NCI-H82 (cell line): Measurements from ENCODE around the gene DENND1A.

Source experiments
- DNase-seq: peaks from one replicate; lab custom pipeline; 2025; lab: John Stamatoyannopoulos, UW

The DENND1A gene

DNA sequence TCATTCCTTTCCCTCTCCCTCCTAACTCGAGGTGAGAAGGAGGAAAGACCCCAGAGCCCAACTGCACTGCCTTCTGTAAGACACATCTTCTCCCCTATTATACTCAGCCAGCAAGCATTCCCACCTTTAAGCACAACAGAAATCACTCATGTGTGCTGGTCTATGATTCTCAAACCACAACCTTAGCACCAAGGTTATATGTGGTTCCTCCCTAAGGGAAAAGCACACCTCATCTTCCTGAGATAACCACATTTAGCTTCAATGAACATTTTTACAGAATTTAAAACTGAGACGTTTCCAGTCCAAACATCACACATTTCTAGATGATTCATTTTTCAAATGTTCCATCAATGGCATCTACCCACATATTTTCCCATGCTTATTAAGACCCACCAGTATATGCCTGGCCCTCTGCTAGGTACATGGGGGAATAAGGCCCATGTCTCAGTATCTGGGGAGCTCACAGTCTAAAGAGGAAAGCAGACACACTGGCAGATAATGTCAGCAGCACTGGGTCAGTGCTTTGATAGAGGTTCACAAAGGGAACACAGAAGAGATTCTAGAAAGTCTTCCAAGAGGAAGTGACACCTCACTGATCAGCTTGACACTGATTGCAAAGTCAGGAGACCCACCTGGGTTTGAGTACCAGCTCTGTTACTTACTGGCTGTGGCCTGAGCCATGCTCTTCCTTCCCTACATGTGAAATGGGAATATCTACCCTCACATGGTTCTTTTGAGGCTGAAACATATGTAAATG, 245.4 kb downstream of the DENND1A start:
- no peak for DNase-seq

DNA sequence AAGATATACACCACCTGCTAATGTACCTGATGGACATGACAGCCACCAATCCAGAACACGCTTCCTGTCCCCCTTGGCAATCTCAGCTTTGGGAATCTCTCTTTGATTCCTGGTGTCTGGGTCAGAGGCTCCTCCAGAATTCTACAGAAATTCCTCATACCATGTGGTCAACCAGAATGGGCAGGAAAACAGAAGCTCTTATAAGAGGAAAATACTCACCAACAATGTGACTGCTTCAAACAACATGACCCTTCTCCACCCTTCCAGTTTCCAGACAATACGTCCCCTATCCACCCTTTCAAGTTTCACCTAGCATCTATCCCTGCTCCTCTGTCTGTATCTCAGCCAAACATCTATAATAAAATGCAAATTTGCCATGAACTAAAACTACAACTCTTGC, 247.2 kb downstream of the DENND1A start:
- no peak for DNase-seq

DNA sequence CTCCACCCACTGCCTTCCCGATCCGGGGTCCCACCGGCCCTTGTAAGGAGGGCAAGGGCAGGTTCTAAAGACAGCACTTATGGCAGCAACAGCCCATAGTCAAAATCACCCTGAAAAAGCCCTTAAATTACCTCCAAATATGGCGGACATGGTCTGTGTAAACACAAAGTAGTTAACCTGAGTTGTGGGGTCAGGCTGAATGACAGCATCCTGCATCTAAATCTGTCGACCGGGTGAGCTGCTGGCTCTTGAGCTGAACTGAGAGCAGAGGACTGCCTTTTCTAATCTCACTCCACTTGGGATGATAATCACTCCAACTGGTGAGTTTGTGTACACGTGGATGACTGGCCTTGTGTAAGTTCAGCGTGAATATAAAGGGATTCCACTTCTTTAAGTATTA, 249.6 kb downstream of the DENND1A start:
- DNase-seq: no peak

DNA sequence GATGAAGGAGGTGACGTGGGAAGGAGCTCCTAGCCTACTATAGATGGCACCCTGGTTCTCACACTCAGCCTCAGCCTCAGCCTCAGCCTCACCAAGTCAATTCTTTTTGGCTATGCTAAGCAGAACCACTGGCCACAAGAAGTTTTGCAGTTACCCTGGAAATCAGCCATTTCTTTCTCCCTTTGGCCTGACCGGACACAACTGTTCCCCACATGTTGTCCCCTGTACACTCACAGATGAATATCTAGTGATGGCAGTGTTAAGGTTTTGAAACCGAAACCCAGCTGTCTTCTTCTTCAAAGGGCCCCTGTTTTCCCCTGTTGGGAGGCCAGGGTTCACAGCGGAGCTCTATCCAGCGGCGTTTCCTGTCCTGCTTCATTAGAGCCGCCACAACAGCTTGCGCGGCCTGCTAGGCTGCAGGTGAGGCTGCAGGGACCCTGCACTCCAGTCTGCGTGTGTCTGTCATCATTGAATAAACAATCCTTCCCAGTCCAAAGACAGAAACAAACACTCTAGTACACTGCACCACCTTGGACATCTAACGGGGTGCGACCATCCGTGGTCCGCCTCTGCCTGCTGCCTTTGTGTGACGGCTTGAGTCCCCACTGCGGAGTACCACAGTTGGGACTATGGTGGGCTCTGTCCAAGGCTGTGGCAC, 250.5 kb downstream of the DENND1A start:
- no peak for DNase-seq

DNA sequence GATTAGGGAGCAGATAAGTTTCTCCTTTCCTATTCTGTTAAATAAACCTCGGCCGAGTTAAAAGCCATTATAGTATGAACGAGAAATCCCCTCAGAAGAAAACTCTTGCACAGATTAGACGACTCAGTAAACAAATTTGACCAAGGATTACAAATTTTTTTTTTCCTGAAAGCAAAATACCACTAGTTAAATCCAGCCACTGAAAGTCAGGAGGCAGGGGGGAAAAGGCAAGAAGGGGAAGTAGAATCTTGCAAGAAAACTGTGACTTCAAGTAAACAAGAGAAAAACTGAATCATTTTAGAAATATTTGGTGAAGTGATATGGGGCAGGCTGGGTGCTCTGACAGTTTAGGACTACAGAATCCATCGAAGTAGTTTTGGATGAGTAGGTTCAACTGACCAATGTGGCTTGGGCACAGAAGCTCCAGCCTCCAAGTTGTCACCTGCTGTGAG, 251.0 kb downstream of the DENND1A start:
- no peak for DNase-seq

DNA sequence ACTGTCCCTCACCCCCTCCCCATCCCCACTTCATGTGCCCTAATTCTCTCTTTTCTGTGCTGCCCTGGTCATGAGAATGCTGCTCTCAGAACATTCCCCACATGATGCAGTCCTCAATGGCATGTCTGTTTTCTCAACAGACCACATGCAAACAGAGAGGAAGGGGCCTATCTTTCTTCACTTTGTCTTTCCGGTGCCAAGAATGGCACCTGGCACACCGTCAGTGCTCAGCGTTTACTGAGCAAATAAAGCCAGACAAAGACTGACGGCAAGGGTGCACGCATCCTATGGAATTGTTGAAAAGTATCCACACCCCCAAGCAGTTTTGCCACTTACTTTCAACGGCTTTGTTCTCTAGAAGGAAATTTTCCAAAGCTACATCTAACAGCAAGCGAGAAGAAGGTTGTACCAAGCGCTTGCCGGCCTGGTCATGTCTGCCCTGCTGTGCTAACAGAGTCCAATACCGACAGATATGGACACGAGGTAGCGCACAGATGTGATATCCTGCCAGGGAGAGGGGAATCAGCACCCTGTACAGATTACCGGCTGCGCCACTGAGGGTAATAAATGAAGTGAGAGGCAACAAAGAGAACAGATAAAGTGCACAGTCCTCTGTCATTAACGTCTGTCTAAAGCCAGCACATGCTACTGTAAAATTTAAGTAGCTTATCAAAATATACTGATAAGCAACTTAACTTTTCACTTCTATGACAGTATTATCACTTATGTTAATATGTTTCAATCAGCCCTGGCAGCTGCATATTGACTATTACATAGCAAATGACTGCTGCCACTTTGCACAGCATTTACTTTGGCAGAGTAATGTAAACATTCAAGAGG, 251.7 kb downstream of the DENND1A start:
- DNase-seq: peak; percentile 85

DNA sequence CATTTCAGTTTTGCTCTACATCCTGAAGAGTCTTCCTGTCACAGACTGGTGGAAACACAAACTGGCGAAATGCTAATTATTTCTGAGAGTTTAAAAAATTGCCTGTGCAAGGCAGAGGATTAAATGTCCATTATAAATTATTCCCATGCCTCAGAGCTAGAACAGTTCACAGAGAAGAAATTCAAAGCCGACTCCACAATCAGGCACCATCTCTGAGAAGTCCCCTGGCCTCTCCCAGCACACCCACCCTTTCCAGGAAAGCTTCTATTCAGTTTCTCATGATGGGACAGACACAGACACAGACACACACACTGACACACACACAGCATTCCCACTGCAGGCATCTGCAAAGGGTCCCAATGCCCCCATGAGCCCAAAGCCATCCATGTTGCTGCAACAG, 253.1 kb downstream of the DENND1A start:
- no peak for DNase-seq

DNA sequence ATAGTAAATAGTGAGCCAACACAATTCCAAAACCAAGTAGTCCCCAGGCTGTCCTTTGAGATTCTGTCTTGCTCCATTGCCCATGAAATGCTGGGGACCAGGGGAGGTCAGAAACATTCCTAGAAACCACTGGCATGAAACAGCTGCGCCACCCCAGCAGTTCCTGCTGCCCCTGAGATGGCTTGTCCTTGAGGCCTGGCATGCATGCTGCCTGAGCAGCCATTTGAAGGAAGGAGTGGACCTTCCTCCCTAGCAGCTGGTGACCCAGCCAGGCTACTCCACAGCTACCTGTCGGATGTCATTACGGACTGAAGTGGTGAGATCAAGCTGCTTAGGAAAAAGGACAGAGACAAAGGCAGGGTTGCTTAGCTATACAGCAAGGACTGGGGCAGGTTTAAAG, 260.6 kb downstream of the DENND1A start:
- DNase-seq: peak; percentile 20

DNA sequence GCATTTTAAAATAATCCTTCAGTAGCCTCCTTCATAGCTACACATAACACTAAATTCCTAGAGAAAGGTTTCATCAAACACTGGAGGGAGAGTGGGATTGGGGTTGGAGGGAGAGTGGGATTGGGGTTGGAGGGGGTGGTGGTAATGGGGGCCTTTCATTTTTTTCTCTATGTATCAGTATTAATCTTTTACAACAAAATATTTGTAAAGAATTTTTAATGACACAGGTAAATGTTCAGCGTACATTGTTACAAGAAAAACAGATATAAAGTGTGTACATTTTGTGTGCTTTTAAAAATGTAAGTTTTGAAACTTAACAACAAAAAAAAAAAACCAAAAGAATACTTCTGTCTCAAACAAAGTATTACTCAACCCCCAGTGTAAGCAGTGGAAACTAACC, 266.4 kb downstream of the DENND1A start:
- DNase-seq: no peak

DNA sequence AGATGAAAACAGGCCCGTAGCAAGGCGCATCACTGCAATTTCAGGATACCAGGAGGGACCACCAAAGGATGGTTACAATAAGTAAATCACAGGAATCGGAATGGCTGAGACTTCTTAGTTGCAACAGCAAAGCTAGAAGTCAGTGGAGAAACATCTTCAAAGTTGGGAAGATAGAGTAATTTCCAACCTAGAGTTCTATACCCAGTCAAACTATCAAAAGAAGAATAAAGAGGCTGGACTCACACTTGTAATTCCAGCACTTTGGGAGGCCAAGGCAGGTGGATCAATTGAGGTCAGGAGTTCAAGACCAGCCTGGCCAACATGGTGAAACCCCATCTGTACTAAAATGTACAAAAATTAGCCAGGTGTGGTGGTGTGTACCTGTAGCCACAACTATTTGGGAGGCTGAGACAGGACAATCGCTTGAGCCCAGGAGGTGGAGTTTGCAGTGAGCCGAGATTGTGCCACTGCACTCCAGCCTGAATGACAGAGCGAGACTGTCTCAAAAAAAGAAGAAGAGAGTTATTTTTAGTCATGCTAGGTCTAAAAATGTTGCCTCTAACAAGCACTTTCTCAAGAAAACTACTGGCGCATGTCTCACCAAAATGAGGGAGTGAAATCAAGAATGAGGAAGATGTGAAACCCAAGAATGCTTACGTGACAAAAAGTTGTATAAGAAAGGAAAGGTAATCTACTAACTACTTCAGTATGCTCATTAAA, 267.7 kb downstream of the DENND1A start:
- no peak for DNase-seq

DNA sequence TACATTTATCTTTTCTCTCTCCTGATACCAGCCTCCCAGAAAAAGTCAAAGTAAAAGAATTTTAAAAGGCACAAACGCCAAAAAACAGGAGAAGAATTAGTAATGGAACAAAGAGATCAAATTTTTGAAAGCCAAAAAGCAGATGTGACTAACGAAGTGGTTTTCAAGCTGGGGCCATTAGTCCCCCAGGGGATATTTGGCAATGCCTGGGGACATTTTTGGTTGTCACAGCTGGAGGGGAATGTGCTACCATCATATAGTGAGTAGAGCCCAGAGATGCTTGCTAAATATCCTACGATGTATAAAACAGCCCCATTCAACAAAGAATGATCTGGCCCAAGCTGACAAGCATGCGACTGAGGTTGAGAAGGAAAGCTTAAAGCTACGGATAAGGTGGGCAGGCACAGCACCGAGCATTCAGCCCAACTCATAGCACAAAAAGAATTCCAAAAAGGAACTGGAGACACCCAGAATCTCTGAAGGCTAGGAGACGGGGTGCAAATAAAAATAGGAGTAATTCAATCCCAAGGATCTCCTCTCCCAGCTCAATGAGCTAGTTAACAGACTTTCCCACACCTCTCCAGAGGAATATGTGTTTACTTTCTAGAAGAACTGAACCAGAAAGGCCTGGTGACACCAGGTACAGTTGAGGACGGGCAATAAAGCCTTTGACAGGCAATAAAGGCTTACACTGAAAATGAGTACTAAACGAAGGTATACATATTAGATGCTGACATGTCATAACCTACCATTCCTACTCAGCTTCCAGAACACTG, 269.0 kb downstream of the DENND1A start:
- DNase-seq: no peak

DNA sequence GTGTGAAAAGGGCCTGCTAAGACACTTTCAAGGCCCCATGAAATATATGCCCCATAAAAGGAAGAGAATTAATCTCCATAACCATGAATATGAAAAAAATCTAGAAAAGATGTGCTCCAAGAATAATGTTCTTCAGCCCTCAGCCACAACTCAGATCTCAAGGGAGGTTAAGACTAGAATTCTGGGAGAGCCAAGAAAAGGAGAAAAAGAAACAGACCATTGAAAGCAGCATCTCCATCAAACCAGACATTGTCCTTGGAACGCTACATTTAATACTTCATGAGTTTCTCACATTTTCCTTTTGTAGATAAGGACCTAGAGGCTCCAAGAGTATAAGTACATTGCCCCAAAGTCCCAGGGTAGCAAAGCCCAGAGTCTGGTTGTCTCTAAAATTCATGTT, 270.6 kb downstream of the DENND1A start:
- DNase-seq: no peak

DNA sequence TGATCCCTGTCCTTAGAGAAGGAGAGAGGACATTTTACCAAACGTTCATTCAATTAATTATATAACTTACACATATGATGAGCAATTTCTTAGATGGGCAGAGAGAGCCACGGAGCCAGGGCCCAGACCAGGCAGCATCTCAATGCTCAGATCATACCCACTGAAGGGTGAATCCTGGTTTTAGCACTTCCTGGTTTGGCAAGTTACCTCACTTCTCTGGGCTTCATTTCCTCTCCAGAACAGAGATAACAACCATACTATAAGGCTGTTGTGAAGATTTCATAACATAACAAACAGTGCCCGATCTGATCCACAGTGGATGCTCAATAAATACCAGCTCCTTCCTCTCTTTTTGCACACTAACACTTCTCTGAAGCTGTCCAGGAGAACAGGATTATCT, 271.1 kb downstream of the DENND1A start:
- peak; percentile 14 for DNase-seq

DNA sequence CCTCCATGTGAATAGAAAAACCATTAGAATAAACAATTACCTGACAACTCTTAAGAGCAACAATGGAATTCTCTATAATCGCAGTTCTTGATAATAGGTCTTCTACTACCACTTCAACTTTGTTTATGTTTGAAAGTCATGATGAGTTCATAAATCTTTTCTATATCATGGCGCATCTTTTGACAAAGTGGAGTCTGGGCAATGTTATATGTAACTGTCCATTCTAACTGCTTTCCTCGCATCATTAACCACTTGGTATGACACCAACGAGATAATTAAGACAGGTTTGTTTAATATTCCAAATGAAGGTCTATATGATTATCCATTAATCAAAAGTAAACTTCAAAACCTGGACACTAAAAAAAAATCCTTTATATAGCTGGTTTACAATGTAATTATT, 272.0 kb downstream of the DENND1A start:
- DNase-seq: no peak

DNA sequence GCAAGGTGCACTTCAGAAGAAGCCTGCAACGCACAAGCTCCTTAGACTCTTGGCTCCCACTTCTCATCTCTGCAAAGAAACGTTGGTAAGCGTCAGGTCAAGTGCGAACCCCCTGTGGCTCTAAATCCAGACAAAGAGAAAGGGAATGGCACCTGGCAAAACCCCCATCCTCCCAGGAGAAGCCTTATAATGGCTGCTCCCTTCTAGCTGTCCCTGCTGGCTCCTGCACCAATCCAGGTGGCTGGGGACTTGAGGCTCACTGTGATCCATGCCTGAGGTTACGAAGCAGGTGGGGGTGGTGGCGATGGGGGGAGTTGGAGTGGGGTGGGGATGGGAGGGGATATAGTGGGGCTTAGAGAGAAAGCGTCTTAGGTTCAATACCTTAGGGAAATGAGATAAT, 272.8 kb downstream of the DENND1A start:
- peak; percentile 99 for DNase-seq

DNA sequence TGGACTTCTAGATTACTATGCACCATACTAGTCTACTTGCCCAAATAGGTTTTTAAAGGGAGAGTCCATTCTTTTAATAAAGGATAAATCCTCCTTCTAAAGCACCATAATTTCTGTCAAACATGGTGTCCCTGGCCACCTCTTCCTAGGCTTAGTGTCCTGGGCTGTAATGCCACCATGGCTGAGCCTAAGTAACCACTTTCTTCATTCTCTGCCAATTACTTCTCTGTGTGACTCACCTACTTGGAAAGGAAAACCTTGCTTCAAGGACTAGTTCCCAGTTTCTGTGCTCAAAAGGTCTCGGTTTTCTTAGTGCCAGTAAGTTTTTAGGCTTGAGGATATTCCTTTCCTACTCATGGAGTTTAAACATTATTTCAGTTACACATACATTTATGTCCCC, 273.4 kb downstream of the DENND1A start:
- no peak for DNase-seq

DNA sequence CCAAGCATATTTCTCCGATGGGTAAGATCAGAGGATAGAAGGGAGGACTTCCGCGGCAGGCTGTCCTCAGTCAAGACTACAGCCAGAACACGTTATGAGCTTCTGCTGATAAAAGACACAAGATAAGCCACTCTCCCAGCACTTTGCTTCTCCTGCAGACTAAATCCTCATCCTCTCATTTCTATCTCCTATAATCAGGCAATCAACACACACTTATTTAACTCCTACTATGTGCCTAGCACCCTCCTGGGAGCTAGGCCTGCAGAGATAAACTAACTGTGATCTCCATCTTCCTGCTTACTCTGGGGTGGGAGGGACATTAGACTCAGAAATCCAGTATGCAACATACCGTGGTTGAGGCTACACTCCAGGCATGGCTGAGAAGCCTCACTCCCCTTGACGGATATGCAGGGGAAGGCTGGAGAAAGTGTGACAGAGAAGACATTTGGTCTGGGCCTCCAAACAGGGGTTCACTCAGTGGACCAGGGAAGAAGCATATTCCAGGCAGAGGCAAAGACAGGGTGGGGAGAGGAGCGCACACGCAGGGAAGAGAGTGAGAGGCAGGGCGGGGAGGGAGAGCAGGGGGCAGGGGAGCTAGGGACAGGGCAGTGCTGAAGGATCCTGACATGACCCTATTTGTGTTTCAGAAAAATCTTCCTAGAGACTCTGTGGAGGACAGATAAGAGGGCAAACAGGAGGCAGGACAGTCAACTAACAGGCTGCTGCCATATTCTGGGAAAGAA, 274.1 kb downstream of the DENND1A start:
- peak; percentile 47 for DNase-seq

DNA sequence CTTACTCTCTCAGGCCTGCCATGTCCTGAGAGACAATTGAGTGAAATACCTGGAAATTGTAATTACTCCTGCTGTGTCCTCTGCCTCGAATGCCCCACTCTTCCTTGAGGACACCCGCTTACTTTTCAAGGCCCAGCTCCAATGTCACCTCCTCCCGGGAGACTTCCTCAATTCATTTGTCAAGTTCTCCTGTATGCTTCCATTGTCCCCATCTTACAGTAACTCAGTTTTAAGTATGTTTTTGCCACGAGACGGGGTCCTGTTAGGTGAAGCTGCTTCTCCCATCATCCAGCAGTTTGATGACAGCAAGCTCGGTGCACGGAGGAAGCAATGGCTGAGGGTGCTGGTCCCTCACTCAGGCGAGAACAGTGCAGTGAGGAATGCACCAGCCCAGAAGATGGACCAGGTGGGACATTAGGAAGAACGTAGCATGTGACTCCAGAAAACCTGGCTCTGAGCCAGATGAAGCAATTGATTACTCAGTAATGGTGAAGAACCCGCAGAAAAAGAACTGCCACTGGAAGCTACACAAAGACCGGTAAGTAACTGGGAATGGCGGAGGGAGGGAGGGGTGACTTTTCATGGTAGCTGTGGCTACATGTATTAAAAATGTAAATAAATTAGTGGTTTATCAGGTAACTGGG, 274.8 kb downstream of the DENND1A start:
- DNase-seq: peak; percentile 38

DNA sequence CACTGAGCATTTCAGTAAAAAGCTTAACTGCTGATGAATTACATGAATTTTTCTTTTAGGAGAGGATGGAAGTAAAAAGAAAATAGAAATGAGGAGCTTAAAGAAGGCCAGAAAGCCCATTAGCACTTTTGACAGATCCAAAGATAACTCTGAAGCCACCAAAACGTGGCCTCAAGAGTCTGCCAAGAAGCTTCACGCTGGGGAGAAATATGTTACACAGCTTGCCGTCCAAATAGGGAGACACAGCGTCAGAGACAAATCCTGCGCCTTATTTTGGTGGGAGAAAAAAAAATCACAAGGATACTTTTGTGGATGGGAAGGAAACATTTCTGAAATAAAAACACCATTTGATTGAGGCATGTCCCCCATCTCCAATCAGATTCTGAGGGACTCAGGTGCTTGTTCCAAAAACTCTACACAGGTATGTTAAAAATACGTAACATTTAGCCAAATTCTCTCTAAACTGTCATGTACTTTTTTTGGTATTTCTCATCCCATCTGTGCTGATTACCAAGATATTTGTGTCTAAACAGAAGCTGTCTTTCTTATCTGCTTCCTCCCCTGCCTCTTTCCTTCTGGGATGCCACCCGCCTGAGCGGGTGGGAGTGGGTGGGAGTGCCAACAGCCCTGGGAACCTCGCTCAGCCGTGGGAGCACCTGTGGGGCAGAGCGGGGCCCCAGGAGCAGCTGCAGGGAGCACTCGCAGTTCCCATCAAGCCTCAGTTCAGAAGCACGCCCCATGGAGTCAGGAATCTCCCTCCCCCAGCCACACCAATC, 275.5 kb downstream of the DENND1A start:
- no peak for DNase-seq
